ENCODE measurements around the gene TXLNA.
"Not testable (repeated sequence)": the region's sequence is repeated elsewhere in the genome, so short reads cannot be mapped to it uniquely, and the experiment has no call there.

Gene TXLNA

GRCh38 chr1:32179443-32180185, at the start of gene TXLNA:
TSS of gene TXLNA (plus strand) at chr1:32179675. CDS start at chr1:32180346, 671 bp downstream.
- DNase-seq = peak; percentile 87

GRCh38 chr1:32133950-32134280, 45.6 kb upstream of the TXLNA start:
- DNase-seq = not testable (repeated sequence)

GRCh38 chr1:32137111-32137510, 42.4 kb upstream of the TXLNA start:
- no peak for DNase-seq

GRCh38 chr1:32138965-32139364, 40.5 kb upstream of the TXLNA start:
- DNase-seq = no peak

- no peak for DNase-seq
Observed at GRCh38 chr1:32142446-32143301, 36.8 kb upstream of the TXLNA start.

- not testable (repeated sequence) for DNase-seq
Observed at GRCh38 chr1:32143302-32143695, 36.2 kb upstream of the TXLNA start.

GRCh38 chr1:32144033-32144432, 35.4 kb upstream of the TXLNA start:
- DNase-seq = no peak

GRCh38 chr1:32147799-32148198, 31.7 kb upstream of the TXLNA start:
- not testable (repeated sequence) for DNase-seq

GRCh38 chr1:32150847-32151246, 28.6 kb upstream of the TXLNA start:
- DNase-seq = no peak

- no peak for DNase-seq
Observed at GRCh38 chr1:32151319-32151787, 28.1 kb upstream of the TXLNA start.

- no peak for DNase-seq
Observed at GRCh38 chr1:32159189-32159588, 20.3 kb upstream of the TXLNA start.

GRCh38 chr1:32163405-32163804, 16.1 kb upstream of the TXLNA start:
- no peak for DNase-seq

GRCh38 chr1:32165633-32166032, 13.8 kb upstream of the TXLNA start:
- DNase-seq = not testable (repeated sequence)

GRCh38 chr1:32170991-32171390, 8.5 kb upstream of the TXLNA start:
- no peak for DNase-seq

- no peak for DNase-seq
Observed at GRCh38 chr1:32172621-32173245, 6.7 kb upstream of the TXLNA start.

GRCh38 chr1:32178380-32179192, 889 bp upstream of the TXLNA start:
- no peak for DNase-seq

- DNase-seq = no peak
Observed at GRCh38 chr1:32179193-32179442, 357 bp upstream of the TXLNA start.

GRCh38 chr1:32180186-32181060, 948 bp downstream of the TXLNA start:
- DNase-seq = no peak

- no peak for DNase-seq
Observed at GRCh38 chr1:32181065-32181464, 1.6 kb downstream of the TXLNA start.

- no peak for DNase-seq
Observed at GRCh38 chr1:32181563-32181962, 2.1 kb downstream of the TXLNA start.

- no peak for DNase-seq
Observed at GRCh38 chr1:32182060-32182459, 2.6 kb downstream of the TXLNA start.

GRCh38 chr1:32184650-32185049, 5.2 kb downstream of the TXLNA start:
- no peak for DNase-seq

Measured in NCI-H526 treated with DMSO at 0.1 percent for 48 hours (cell line).